HG03064 (cell line): ENCODE data around the gene DUSP10.

Source experiments
- ATAC-seq: cut with Tn5 transposase; IDR thresholded peaks from one replicate; pipeline ENCODE4 v1.9.1; 2021; ENCODE audit warnings: low read depth; ENCODE audit not compliant: unreplicated experiment

The DUSP10 gene

GRCh38 chr1:221735999-221736398 is 5.9 kb downstream of the DUSP10 start:
- ATAC-seq: no peak

GRCh38 chr1:221734187-221734586 is 7.7 kb downstream of the DUSP10 start:
- no peak for ATAC-seq

DNA sequence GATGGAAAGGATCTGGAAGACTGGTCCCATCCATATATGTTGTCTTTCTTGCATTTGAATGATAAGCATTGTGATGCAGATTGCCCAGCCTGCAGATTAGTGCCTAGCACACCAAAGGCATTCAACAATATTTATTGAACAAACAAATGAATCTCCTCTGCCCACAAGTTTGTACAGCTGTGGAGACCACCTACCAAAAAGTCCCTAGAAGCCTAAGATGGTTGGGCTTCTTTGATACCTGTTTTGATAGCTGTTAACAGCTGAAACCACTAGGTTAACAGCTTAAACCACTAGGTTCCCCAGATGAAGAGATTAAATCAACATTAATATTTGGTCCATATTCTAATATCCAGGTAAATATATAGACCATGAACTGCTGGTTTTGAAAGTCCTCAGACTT is 9.8 kb downstream of the DUSP10 start:
- no peak for ATAC-seq

GRCh38 chr1:221729771-221730330 is 12.0 kb downstream of the DUSP10 start:
- no peak for ATAC-seq

GRCh38 chr1:221728037-221728505 is 13.8 kb downstream of the DUSP10 start:
- no peak for ATAC-seq

- ATAC-seq: no peak
Measured at GRCh38 chr1:221727146-221728036, 14.5 kb downstream of the DUSP10 start.

DNA sequence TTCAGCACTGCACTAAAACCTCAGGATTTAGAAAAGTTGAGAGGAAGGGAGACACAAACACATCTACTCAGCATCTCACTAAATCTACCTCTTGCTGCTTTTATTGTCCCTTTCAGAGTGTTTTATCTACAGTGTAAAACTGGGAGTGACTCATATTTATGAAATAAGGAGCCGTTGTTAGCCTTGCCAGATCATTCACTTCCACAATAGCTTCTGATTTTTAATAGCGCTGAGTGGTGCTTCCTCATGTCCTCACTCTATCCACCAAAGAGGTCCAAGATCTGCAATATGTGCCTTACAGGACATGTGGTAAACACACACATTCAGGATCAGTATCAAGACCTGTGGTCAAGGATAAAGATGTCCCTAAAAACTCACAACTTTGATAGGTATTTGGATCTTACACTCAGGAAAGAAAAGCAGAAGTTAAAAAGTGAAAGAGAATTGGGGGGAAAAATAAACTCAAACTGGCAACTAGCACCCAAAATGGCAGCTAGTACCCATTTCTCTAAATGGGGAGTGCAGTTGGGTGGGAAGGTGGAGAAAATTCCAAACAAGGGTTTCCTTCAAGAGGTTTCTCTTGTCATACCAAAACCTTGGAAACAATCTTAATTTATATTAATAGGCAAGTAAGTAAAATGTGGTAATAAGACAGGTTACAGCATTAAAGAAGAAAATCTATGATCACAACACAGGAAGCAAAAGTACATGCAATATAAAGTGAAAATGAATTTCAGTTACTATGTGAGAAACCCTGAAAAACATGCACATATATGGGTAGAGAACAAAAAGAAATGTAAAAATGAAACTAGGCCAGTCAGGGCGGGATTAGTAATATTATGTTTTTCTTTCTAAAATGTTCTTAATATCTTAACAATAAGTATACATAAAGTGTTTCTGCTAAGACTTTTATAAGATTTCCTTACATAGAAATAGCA is 15.9 kb downstream of the DUSP10 start:
- peak; percentile 61 for ATAC-seq

DNA sequence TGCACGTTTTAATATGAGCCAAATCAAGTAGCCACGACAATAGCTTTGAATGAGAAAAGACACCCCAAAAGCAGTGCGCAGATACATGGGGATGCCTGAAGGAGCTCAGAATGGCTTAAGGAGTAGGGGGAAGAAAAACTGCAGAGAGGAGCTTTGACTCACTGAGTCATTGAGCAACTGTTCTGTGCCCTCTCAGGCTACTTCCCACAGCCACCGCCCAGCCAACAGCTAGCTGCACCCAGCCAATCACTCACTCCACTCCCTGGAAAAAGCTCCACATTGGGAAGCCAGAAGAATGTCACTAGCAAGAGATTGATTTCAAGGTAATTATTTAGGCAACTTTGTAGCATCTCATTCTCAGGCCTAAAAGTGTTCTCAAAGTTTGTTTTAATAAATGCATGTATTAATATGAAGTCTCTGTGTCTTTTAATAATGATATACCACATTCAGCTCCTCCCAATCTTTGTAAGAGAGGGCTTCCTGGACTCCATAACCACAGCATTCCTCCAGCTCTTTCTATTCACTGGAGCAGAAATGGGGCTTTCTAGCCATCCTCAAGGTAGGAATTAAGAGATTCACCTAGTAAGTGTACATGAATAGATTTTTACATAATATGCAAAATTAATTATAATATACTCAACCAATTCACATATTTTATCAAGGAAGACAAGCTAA is 16.8 kb downstream of the DUSP10 start:
- ATAC-seq: no peak

GRCh38 chr1:221723848-221724236 is 18.0 kb downstream of the DUSP10 start:
- no peak for ATAC-seq

DNA sequence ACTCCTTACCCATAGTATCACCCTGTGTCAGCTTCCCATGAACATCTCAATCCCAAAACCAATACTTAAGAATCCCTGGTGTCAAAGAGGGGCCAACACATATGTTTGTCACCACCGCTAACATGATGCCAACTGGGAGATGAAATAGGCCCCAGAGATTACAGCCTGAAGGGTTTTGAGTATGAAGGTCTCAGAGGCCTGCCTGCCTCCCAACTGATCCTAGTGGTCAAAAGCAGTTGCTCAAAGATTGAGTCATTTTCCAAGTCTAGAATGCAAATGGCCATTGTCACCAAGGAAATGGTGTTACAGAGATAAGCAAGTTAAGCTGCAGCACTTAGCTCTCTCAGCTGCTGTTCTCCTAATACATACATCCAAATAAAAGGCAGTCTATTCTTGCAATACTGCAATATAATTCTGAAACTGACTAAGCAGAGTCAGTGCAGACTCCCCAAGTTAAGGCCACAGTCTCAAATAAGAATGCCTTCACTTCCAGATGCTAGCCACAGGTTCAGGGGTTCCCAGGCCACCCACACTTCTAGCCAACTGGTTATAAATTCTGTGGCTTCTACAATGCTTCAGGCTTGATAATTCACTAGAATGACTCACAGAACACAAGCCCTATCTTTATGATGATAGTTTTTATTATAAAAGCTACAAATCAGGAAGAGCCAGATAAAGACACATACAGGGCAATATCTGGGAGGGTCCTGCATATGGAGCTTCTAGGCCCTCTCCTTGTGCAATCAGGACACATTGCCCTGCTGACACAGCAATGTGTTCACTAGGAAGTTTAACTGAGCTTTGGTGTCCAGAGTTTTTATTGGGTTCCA is 18.7 kb downstream of the DUSP10 start:
- no peak for ATAC-seq

GRCh38 chr1:221722254-221723017 is 19.5 kb downstream of the DUSP10 start:
- no peak for ATAC-seq

- ATAC-seq: no peak
Measured at GRCh38 chr1:221720545-221720944, 21.3 kb downstream of the DUSP10 start.

GRCh38 chr1:221719987-221720386 is 21.9 kb downstream of the DUSP10 start:
- no peak for ATAC-seq

DNA sequence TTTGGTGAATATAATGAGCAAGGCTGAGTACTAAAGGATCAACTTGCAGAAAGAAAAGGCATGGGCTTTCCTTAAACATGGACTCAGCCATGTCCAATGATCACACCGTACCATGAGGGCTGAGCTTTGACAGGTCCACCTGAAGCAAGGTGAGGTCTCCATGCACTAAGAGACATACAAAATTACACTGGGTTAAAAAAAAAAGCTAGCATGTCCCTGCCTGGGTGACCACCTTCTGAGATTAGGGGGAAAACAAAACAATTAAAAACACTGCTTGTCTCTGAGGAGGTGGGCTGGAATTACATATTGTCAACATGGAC is 22.7 kb downstream of the DUSP10 start:
- ATAC-seq: no peak

- no peak for ATAC-seq
Measured at GRCh38 chr1:221718381-221719277, 23.3 kb downstream of the DUSP10 start.

GRCh38 chr1:221717485-221717853 is 24.4 kb downstream of the DUSP10 start:
- ATAC-seq: no peak

- ATAC-seq: no peak
Measured at GRCh38 chr1:221716713-221717484, 25.0 kb downstream of the DUSP10 start.
